Measurements from ENCODE around the gene TOMM40L.

TOMM40L gene

GRCh38 chr1:161229896-161230295 is 4.0 kb downstream of the TOMM40L start:
- Histone ChIP-seq H3K36me3 (ENCODE audit: insufficient read depth, insufficient read length, low read length) (peaks cover 30% of the 10 kb centered on the region), H3K9me3 (ENCODE audit: insufficient read depth, low read length) (no peaks in the 10 kb centered on the region), H3K4me1 (ENCODE audit: insufficient read depth, insufficient read length) (peaks cover 16% of the 10 kb centered on the region), H3K9ac (ENCODE audit: insufficient read length, low read depth) (no peak overlapping the region), H3K4me3 (ENCODE audit: insufficient read length, low read depth) (no peak overlapping the region), H3K27me3 (ENCODE audit: insufficient read depth, insufficient read length) (no peaks in the 10 kb centered on the region)
- DNase-seq (ENCODE audit: low read depth, low spot score), result no peak
- TF ChIP-seq SUZ12 (IDR thresholded peaks at IDR 0.05; ENCODE audit: extremely low read depth, insufficient read depth, insufficient read length) (no peak), ZNF274 (IDR thresholded peaks at IDR 0.05; ENCODE audit: low read depth, low read length) (no peak), YY1 (IDR thresholded peaks at IDR 0.05; ENCODE audit: insufficient read depth, insufficient read length) (no peak)

GRCh38 chr1:161230762-161231161 is 4.9 kb downstream of the TOMM40L start:
- no peaks in the 10 kb centered on the region for H3K9me3 ChIP-seq (ENCODE audit: insufficient read depth, low read length)
- TF ChIP-seq YY1 (IDR thresholded peaks at IDR 0.05; ENCODE audit: insufficient read depth, insufficient read length) (no peak), SUZ12 (IDR thresholded peaks at IDR 0.05; ENCODE audit: extremely low read depth, insufficient read depth, insufficient read length) (no peak), ZNF274 (IDR thresholded peaks at IDR 0.05; ENCODE audit: low read depth, low read length) (no peak)
- no peaks in the 10 kb centered on the region for H3K27me3 ChIP-seq (ENCODE audit: insufficient read depth, insufficient read length)
- no peak overlapping the region for H3K9ac ChIP-seq (ENCODE audit: insufficient read length, low read depth)
- peaks cover 30% of the 10 kb centered on the region for H3K36me3 ChIP-seq (ENCODE audit: insufficient read depth, insufficient read length, low read length)
- peaks cover 12% of the 10 kb centered on the region for H3K4me1 ChIP-seq (ENCODE audit: insufficient read depth, insufficient read length)
- no peak overlapping the region for H3K4me3 ChIP-seq (ENCODE audit: insufficient read length, low read depth)
- DNase-seq (ENCODE audit: low read depth, low spot score), result no peak

- no peak overlapping the region for H3K4me3 ChIP-seq (ENCODE audit: insufficient read length, low read depth)
- no peak for TF ChIP-seq ZNF274 (IDR thresholded peaks at IDR 0.05; ENCODE audit: low read depth, low read length)
- TF ChIP-seq SUZ12 (IDR thresholded peaks at IDR 0.05; ENCODE audit: extremely low read depth, insufficient read depth, insufficient read length), result no peak
- TF ChIP-seq YY1 (IDR thresholded peaks at IDR 0.05; ENCODE audit: insufficient read depth, insufficient read length), result no peak
Measured at GRCh38 chr1:161233102-161233501, 7.2 kb downstream of the TOMM40L start.

GRCh38 chr1:161235957-161236775 is 10.3 kb downstream of the TOMM40L start:
- Histone ChIP-seq H3K4me3 (ENCODE audit: insufficient read length, low read depth) (no peak overlapping the region), H3K9me3 (ENCODE audit: insufficient read depth, low read length) (no peaks in the 10 kb centered on the region), H3K36me3 (ENCODE audit: insufficient read depth, insufficient read length, low read length) (no peaks in the 10 kb centered on the region), H3K4me1 (ENCODE audit: insufficient read depth, insufficient read length) (no peaks in the 10 kb centered on the region), H3K27me3 (ENCODE audit: insufficient read depth, insufficient read length) (no peaks in the 10 kb centered on the region), H3K9ac (ENCODE audit: insufficient read length, low read depth) (no peak overlapping the region)
- no peak for TF ChIP-seq ZNF274 (IDR thresholded peaks at IDR 0.05; ENCODE audit: low read depth, low read length)
- no peak for TF ChIP-seq SUZ12 (IDR thresholded peaks at IDR 0.05; ENCODE audit: extremely low read depth, insufficient read depth, insufficient read length)
- TF ChIP-seq YY1 (IDR thresholded peaks at IDR 0.05; ENCODE audit: insufficient read depth, insufficient read length), result no peak
- no peak for DNase-seq (ENCODE audit: low read depth, low spot score)

More at GRCh38 chr1:161233102-161233501, 7.2 kb downstream of the TOMM40L start:
- Histone ChIP-seq H3K9ac (ENCODE audit: insufficient read length, low read depth) (no peak overlapping the region), H3K36me3 (ENCODE audit: insufficient read depth, insufficient read length, low read length) (peaks cover 23% of the 10 kb centered on the region), H3K9me3 (ENCODE audit: insufficient read depth, low read length) (no peaks in the 10 kb centered on the region), H3K27me3 (ENCODE audit: insufficient read depth, insufficient read length) (no peaks in the 10 kb centered on the region), H3K4me1 (ENCODE audit: insufficient read depth, insufficient read length) (no peaks in the 10 kb centered on the region)
- no peak for DNase-seq (ENCODE audit: low read depth, low spot score)

- Histone ChIP-seq H3K36me3 (ENCODE audit: insufficient read depth, insufficient read length, low read length) (no peaks in the 10 kb centered on the region), H3K4me3 (ENCODE audit: insufficient read length, low read depth) (no peak within 1 kb of the TSS), H3K4me1 (ENCODE audit: insufficient read depth, insufficient read length) (no peaks in the 10 kb centered on the region), H3K27me3 (ENCODE audit: insufficient read depth, insufficient read length) (no peaks in the 10 kb centered on the region), H3K9me3 (ENCODE audit: insufficient read depth, low read length) (no peaks in the 10 kb centered on the region), H3K9ac (ENCODE audit: insufficient read length, low read depth) (no peak within 1 kb of the TSS)
- DNase-seq (ENCODE audit: low read depth, low spot score), result no peak
- TF ChIP-seq YY1 (IDR thresholded peaks at IDR 0.05; ENCODE audit: insufficient read depth, insufficient read length), result no peak
- TF ChIP-seq SUZ12 (IDR thresholded peaks at IDR 0.05; ENCODE audit: extremely low read depth, insufficient read depth, insufficient read length), result no peak
- no peak for TF ChIP-seq ZNF274 (IDR thresholded peaks at IDR 0.05; ENCODE audit: low read depth, low read length)
Measured at GRCh38 chr1:161238039-161238473, 12.2 kb downstream of the TOMM40L start, which contains the start of gene NR1I3. NR1I3 (minus strand) TSS chr1:161238203; CDS start chr1:161236565, 1,638 bp downstream.

- H3K27me3 ChIP-seq (ENCODE audit: insufficient read depth, insufficient read length), result no peaks in the 10 kb centered on the region
- H3K9ac ChIP-seq (ENCODE audit: insufficient read length, low read depth), result no peak overlapping the region
- H3K4me1 ChIP-seq (ENCODE audit: insufficient read depth, insufficient read length), result no peaks in the 10 kb centered on the region
- no peaks in the 10 kb centered on the region for H3K9me3 ChIP-seq (ENCODE audit: insufficient read depth, low read length)
- no peak for DNase-seq (ENCODE audit: low read depth, low spot score)
- H3K4me3 ChIP-seq (ENCODE audit: insufficient read length, low read depth), result no peak overlapping the region
- H3K36me3 ChIP-seq (ENCODE audit: insufficient read depth, insufficient read length, low read length), result no peaks in the 10 kb centered on the region
- TF ChIP-seq SUZ12 (IDR thresholded peaks at IDR 0.05; ENCODE audit: extremely low read depth, insufficient read depth, insufficient read length) (no peak), YY1 (IDR thresholded peaks at IDR 0.05; ENCODE audit: insufficient read depth, insufficient read length) (no peak), ZNF274 (IDR thresholded peaks at IDR 0.05; ENCODE audit: low read depth, low read length) (no peak)
Measured at GRCh38 chr1:161241682-161242081, 15.8 kb downstream of the TOMM40L start.

GRCh38 chr1:161242313-161242712 is 16.5 kb downstream of the TOMM40L start:
- Histone ChIP-seq H3K36me3 (ENCODE audit: insufficient read depth, insufficient read length, low read length) (no peaks in the 10 kb centered on the region), H3K9me3 (ENCODE audit: insufficient read depth, low read length) (no peaks in the 10 kb centered on the region)

More at GRCh38 chr1:161242313-161242712, 16.5 kb downstream of the TOMM40L start:
- Histone ChIP-seq H3K4me1 (ENCODE audit: insufficient read depth, insufficient read length) (no peaks in the 10 kb centered on the region), H3K27me3 (ENCODE audit: insufficient read depth, insufficient read length) (no peaks in the 10 kb centered on the region), H3K9ac (ENCODE audit: insufficient read length, low read depth) (no peak overlapping the region), H3K4me3 (ENCODE audit: insufficient read length, low read depth) (no peak overlapping the region)
- DNase-seq (ENCODE audit: low read depth, low spot score), result no peak
- TF ChIP-seq ZNF274 (IDR thresholded peaks at IDR 0.05; ENCODE audit: low read depth, low read length), result no peak
- TF ChIP-seq SUZ12 (IDR thresholded peaks at IDR 0.05; ENCODE audit: extremely low read depth, insufficient read depth, insufficient read length), result no peak
- no peak for TF ChIP-seq YY1 (IDR thresholded peaks at IDR 0.05; ENCODE audit: insufficient read depth, insufficient read length)
